Measurements from ENCODE around the gene CELF4. TPM values are rescaled to one million over a fixed set of nuclear protein-coding genes. Genes with fewer than 3 reads are reported as not detected.

CELF4 gene
- total RNA-seq, 1 donor from 2014 or later, result 0.19 TPM

GRCh38 chr18:37508207-37508606 is 57.4 kb downstream of the CELF4 start:
- DNase-seq (no peak), ATAC-seq (ENCODE audit: poor library complexity) (no peak)
- intact Hi-C loops (cut with DNase I), result no loop called here

- no peak for ATAC-seq (ENCODE audit: poor library complexity)
- DNase-seq, result no peak
- intact Hi-C loops (cut with DNase I), result no loop called here
These were observed 58.4 kb downstream of the CELF4 start for GRCh38 chr18:37507239-37507638.

- ATAC-seq (ENCODE audit: poor library complexity), result no peak
- intact Hi-C loops (cut with DNase I), result no loop called here
- no peak for DNase-seq
These were observed 59.6 kb downstream of the CELF4 start for GRCh38 chr18:37506001-37506400.

GRCh38 chr18:37505321-37505720 is 60.3 kb downstream of the CELF4 start:
- intact Hi-C loops (cut with DNase I), result no loop called here

GRCh38 chr18:37502601-37503000 is 63.0 kb downstream of the CELF4 start:
- DNase-seq, result no peak
- ATAC-seq (ENCODE audit: poor library complexity), result no peak
- intact Hi-C loops (cut with DNase I), result no loop called here

More at GRCh38 chr18:37505321-37505720, 60.3 kb downstream of the CELF4 start:
- ATAC-seq (ENCODE audit: poor library complexity) (no peak), DNase-seq (no peak)

GRCh38 chr18:37502036-37502435 is 63.6 kb downstream of the CELF4 start:
- DNase-seq, result no peak
- ATAC-seq (ENCODE audit: poor library complexity), result no peak
- intact Hi-C loops (cut with DNase I), result no loop called here

- ATAC-seq (ENCODE audit: poor library complexity) (no peak), DNase-seq (no peak)
- intact Hi-C loops (cut with DNase I), result no loop called here
These were observed 64.5 kb downstream of the CELF4 start for GRCh38 chr18:37501136-37501535.

GRCh38 chr18:37499913-37500312 is 65.7 kb downstream of the CELF4 start:
- intact Hi-C loops (cut with DNase I), result no loop called here
- ATAC-seq (ENCODE audit: poor library complexity), result no peak

GRCh38 chr18:37499044-37499443 is 66.6 kb downstream of the CELF4 start:
- intact Hi-C loops (cut with DNase I), result no loop called here
- no peak for DNase-seq
- ATAC-seq (ENCODE audit: poor library complexity), result no peak

More at GRCh38 chr18:37499913-37500312, 65.7 kb downstream of the CELF4 start:
- no peak for DNase-seq

GRCh38 chr18:37497853-37498518 is 67.6 kb downstream of the CELF4 start:
- DNase-seq (no peak), ATAC-seq (ENCODE audit: poor library complexity) (no peak)
- intact Hi-C loops (cut with DNase I), result no loop called here

- DNase-seq (no peak), ATAC-seq (ENCODE audit: poor library complexity) (no peak)
- intact Hi-C loops (cut with DNase I), result no loop called here
These were observed 69.0 kb downstream of the CELF4 start for GRCh38 chr18:37496568-37496967.

GRCh38 chr18:37495354-37495753 is 70.2 kb downstream of the CELF4 start:
- intact Hi-C loops (cut with DNase I), result no loop called here
- DNase-seq (no peak), ATAC-seq (ENCODE audit: poor library complexity) (no peak)

- no peak for DNase-seq
- intact Hi-C loops (cut with DNase I), result no loop called here
- ATAC-seq (ENCODE audit: poor library complexity), result no peak
These were observed 71.2 kb downstream of the CELF4 start for GRCh38 chr18:37494406-37494805.

GRCh38 chr18:37493352-37493935 is 72.2 kb downstream of the CELF4 start:
- no peak for ATAC-seq (ENCODE audit: poor library complexity)
- no peak for DNase-seq
- intact Hi-C loops (cut with DNase I), result no loop called here

- ATAC-seq (ENCODE audit: poor library complexity) (no peak), DNase-seq (no peak)
- intact Hi-C loops (cut with DNase I), result no loop called here
These were observed 72.6 kb downstream of the CELF4 start for GRCh38 chr18:37492952-37493351.

- ATAC-seq (ENCODE audit: poor library complexity) (no peak), DNase-seq (no peak)
- intact Hi-C loops (cut with DNase I), result no loop called here
These were observed 74.1 kb downstream of the CELF4 start for GRCh38 chr18:37491526-37491925.

GRCh38 chr18:37489998-37490397 is 75.6 kb downstream of the CELF4 start:
- ATAC-seq (ENCODE audit: poor library complexity), result no peak
- no peak for DNase-seq
- intact Hi-C loops (cut with DNase I), result no loop called here

- DNase-seq (no peak), ATAC-seq (ENCODE audit: poor library complexity) (no peak)
- intact Hi-C loops (cut with DNase I), result no loop called here
These were observed 76.6 kb downstream of the CELF4 start for GRCh38 chr18:37489011-37489410.

- intact Hi-C loops (cut with DNase I), result no loop called here
- ATAC-seq (ENCODE audit: poor library complexity), result no peak
- no peak for DNase-seq
These were observed 78.2 kb downstream of the CELF4 start for GRCh38 chr18:37487400-37487867.

- ATAC-seq (ENCODE audit: poor library complexity) (no peak), DNase-seq (no peak)
- intact Hi-C loops (cut with DNase I), result no loop called here
These were observed 78.8 kb downstream of the CELF4 start for GRCh38 chr18:37486848-37487247.
